GM12878 (cell line): ENCODE data around the gene ILKAP. TPM values are rescaled to one million over a fixed set of nuclear protein-coding genes. Genes with fewer than 3 reads are reported as not detected.

Source experiments
- E2F4 ChIP-seq: IDR thresholded peaks from 2 replicates; pipeline ENCODE4 v1.6.1; 2012; ENCODE audit warnings: low read depth, low read length, improper control_type of control experiment
- NFYA ChIP-seq: IDR thresholded peaks from 2 replicates; pipeline ENCODE4 v1.6.1; 2011; ENCODE audit warnings: low read depth, mild to moderate bottlenecking, low read length, improper control_type of control experiment, borderline replicate concordance
- NFYB ChIP-seq: IDR thresholded peaks from 2 replicates; pipeline ENCODE4 v1.6.1; 2011; ENCODE audit warnings: low read depth, mild to moderate bottlenecking, low read length, improper control_type of control experiment, moderate library complexity; ENCODE audit not compliant: insufficient read depth
- SMARCA5 ChIP-seq: fragments of 450-650 bp; IDR thresholded peaks from 2 replicates; pipeline ENCODE4 v1.6.1; 2017; ENCODE audit warnings: mild to moderate bottlenecking
- TARDBP ChIP-seq: IDR thresholded peaks from 2 replicates; pipeline ENCODE4 v1.6.1; 2016; ENCODE audit warnings: borderline replicate concordance
- ZBTB33 ChIP-seq: fragments of 450-650 bp; IDR thresholded peaks from 2 replicates; pipeline ENCODE4 v1.6.1; 2017; ENCODE audit warnings: mild to moderate bottlenecking
- ZBTB4 ChIP-seq: fragments of 450-650 bp; formaldehyde crosslinking; IDR thresholded peaks from 2 replicates; pipeline ENCODE4 v1.4.0; 2022; ENCODE audit warnings: mild to moderate bottlenecking, moderate library complexity
- ZNF687 ChIP-seq: fragments of 450-650 bp; IDR thresholded peaks from 2 replicates; pipeline ENCODE4 v1.6.1; 2017; ENCODE audit warnings: mild to moderate bottlenecking, moderate library complexity
- polyA plus RNA-seq, 11 experiments: library from polyadenylated mRNA; depleted of rRNA in 4 of 11; unstranded in 6 of 11; stranded (reverse) in 5 of 11; fragments of >200 nt; fragmentation: Nextera tagmentation in 4 of 11; fragmentation: Illumina TruSeq in 1 of 11; extraction: Ambion mirVana in 4 of 11; extraction: Trizol in 1 of 11; gene quantifications; 1 replicate in 1 of 11; 2 replicates in 10 of 11; pipeline versions ENCODE4 v1.2.1 to v1.2.3, GENCODE V29; 2011 to 2016; ENCODE audit warnings: inconsistent platforms in 2 of 11, missing spikeins in 2 of 11, low read depth in 1 of 11
- total RNA-seq, 4 experiments: library from RNA; depleted of rRNA in 3 of 4; stranded (reverse); fragments of >200 nt in 3 of 4; fragmentation: Illumina TruSeq in 1 of 4; extraction: Trizol in 1 of 4; gene quantifications; 2 replicates each; pipeline versions ENCODE4 v1.2.1 to v1.2.3, GENCODE V29; 2013 to 2021

The ILKAP gene
- total and polyA plus RNA-seq, 10 of the 15 experiments (the other 5 are each of a cell fraction or from before 2014, with no cell fraction given) = 4.2 to 65.3 (median 37.3) TPM

- TF ChIP-seq ZNF687 (no peak), NFYB (no peak), SMARCA5 (no peak), NFYA (no peak), ZBTB33 (no peak), ZBTB4 (CRISPR knock-in tag) (no peak), E2F4 (no peak), TARDBP (no peak)
- TF ChIP-seq, all 136 proteins: peak for 0
Observed at GRCh38 chr2:238132463-238133450, 70.7 kb downstream of the ILKAP start (continued).
